ENCODE data around the gene UGT3A1.
"Not testable (repeated sequence)": the region's sequence is repeated elsewhere in the genome, so short reads cannot be mapped to it uniquely, and the experiment has no call there.

Gene UGT3A1, protein sequence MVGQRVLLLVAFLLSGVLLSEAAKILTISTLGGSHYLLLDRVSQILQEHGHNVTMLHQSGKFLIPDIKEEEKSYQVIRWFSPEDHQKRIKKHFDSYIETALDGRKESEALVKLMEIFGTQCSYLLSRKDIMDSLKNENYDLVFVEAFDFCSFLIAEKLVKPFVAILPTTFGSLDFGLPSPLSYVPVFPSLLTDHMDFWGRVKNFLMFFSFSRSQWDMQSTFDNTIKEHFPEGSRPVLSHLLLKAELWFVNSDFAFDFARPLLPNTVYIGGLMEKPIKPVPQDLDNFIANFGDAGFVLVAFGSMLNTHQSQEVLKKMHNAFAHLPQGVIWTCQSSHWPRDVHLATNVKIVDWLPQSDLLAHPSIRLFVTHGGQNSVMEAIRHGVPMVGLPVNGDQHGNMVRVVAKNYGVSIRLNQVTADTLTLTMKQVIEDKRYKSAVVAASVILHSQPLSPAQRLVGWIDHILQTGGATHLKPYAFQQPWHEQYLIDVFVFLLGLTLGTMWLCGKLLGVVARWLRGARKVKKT

DNA sequence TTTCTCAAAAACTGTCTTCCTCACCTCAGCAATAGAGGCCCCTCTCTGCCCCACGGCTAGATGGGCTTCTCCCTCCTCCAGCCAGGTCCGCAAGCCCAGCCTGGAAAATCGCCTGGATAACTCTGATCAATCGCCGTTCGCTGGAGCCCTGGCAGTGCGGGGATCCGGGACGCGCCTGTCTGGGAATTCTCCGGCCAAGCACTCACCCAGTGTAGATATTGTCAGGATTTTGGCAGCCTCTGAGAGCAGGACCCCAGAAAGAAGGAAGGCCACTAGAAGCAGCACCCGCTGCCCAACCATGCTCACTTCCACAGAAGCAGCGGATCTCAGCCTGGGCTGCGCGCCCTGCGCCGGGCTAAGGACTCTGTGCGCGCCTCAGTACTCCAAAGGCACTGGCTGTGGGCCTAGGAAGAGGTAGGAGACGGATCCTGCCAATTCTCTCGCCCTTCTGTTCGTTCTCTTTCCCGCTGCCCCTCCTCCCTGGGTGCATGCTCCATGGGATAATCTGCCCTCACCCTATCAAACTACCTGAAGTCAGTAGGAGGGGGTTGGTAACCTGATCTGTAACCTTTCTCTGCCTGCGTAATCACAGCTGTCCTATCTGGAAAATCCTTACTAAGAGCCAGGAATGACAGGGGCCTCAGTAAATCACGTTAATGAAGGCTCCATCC, at the start of gene UGT3A1:
UGT3A1 (minus strand) TSS at position 450 of the 671 bp plus-strand sequence; CDS start at position 300, 150 bp downstream.
- DNase-seq (ENCODE audit: low read depth): no peak

DNA sequence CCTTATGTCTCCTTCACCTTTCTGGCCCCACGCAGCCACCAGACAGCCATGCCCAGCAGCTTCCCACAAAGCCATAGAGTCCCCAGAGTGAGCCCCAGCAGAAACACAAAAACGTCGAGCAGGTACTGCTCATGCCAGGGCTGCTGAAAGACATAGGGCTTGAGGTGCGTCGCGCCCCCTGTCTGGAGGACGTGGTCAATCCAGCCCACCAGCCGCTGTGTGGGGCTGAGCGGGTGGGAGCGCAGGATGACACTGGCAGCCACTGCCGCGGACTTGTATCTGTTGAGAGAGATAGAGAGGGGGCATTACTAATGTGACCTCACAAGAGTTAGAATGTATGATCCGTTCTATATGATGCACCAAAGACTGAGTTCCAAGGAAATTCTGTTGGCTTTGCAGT, 44.5 kb upstream of the UGT3A1 start:
- no peak for DNase-seq (ENCODE audit: low read depth)

DNA sequence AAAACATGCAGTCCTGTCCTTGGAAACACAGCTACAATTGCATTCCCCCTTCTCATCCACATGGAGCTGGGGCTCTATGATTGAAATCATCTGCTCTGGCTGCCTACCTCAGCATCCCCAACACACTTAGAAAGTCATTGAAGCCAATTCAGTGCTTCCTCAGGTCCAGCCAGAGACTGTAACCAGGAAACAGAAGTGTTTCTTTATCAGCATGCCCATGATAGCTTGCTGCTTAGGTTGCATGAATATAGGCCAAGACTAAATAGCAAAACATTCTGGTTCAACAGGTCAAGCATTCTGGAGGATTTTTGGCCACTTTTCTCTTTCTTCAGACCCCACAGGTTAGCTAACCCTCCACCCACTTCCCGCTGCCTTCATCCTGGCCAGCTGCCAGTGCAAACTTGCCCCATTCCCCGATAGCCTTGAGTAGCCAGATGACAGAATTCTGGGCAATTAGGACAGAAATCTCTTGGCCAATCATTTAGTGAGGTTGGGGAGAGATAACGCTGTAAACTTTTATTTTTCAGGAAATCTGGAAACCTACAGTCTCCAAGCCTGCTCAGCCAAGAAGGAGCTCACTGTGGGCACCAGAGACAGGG, 43.4 kb upstream of the UGT3A1 start:
- DNase-seq (ENCODE audit: low read depth): not testable (repeated sequence)

DNA sequence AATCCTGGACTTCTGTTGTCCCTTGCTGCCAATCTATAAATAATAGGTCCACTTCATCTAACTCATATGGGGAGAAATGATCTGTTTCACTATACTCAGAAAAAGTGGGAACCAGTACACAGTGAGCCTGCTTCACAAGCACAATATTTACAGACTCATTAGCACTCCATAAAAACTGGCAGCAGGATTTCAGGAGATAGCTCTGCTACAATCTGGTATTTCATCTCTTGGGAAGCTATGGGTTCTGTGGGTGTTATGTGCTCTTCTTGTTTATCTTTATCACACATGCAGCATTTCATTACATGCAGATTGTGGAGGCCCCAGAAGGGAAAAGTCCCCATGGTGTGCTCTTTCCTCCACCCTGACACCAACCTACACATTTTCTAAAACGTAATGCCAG, 42.3 kb upstream of the UGT3A1 start:
- DNase-seq (ENCODE audit: low read depth): no peak

DNA sequence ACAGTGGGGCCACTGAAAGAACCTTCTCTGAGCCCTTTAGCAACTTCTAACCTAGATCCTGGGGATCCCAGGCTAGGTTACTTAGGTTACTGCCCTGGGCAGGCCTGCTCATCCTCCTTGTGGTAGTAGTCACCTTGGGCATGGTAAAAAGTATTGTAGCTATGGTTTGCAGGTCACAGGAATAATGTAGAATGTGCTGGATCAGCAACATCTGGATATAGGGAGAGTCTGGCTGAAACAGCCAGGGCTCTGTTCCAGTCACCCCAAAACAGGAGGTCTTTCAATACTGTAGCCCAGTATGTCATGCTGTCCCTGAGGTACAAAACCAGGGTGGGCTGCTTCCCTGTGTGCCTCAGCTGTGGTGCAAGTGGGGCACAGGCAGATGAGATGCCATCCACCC, 41.9 kb upstream of the UGT3A1 start:
- DNase-seq (ENCODE audit: low read depth): no peak

DNA sequence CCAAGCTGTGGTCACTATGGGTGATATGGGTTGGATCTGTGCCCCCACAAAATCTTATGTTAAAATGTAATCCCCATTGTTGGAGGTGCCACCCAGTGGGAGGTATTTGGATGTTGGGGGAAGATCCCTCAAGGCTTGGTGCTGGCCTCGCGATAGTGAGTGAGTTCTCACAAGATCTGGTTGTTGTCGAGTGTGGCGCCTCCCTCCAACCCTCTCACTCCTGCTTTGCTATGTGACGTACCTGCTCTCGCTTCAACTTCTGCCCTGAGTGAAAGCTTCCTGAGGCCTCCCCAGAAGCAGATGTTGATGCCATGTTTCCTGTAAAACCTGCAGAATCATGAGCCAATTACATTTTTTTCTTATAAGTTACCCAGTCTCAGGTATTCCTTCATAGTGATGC, 40.0 kb upstream of the UGT3A1 start:
- no peak for DNase-seq (ENCODE audit: low read depth)

DNA sequence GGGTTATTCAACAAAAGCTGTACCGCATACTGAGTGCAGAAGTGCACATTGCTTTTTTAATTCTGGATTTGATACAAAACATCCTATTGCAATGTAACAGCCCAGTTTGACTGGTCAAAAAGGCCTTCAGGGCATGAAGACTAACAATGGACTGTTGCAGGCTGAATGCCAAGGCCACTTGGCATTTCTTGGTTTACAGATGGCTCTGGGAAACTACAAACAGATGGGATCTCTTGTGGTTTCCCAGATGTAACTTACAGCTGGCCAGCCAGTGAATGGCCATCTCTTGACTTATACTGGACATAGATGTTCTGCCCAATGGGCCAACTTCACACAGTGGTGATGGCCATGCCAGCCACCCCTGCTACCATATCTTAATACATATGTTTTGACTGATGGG, 38.7 kb upstream of the UGT3A1 start:
- no peak for DNase-seq (ENCODE audit: low read depth)

DNA sequence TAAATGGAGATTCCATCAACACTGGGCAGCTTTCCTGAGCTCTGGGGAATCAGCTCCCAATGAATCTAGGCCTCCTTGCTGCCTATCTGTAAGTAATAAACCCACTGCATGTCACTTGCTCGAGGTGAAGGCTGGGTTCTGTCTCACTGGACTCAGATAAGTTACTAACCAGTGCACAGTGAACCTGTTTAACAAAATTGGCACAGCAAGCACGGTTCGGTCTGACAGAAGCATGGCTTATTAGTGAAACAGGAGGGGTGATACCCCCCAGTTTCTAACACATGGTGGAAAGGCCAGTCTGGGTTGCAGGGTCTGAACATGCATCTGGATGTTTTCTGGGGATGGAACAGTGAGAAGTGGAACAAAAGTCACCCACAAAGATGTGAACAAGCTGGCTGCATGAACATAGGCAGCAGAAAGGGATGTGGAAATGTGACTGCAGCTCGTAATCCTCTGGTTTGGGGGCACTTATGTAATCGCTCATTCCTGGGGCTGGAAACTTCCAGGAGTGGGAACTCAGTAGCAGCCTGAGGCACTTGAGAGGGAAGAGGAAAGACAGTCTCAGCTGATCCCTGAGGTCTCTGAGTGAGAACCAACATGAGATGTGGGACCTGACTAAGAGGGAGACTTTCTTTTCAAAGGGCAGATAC, 37.8 kb upstream of the UGT3A1 start:
- DNase-seq (ENCODE audit: low read depth): no peak

DNA sequence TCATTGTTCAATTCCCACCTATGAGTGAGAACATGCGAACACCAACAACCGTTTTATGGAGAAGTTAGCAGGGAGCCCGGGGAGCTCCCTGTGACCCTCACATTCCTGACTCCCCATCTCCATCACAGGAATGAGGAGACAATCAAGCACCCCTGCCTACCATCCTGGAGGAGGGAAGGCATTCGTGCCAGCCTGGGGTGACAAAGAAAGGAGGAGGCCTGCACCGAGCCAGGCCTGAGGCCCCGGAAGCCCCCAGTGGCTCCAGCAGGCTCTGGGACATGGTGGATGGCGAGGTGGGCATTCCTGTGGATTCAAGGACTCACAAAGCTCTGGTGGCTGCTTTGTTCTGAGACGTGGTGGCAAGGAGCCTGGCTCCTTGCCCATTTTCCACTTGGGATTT, 36.5 kb upstream of the UGT3A1 start:
- DNase-seq (ENCODE audit: low read depth): no peak

DNA sequence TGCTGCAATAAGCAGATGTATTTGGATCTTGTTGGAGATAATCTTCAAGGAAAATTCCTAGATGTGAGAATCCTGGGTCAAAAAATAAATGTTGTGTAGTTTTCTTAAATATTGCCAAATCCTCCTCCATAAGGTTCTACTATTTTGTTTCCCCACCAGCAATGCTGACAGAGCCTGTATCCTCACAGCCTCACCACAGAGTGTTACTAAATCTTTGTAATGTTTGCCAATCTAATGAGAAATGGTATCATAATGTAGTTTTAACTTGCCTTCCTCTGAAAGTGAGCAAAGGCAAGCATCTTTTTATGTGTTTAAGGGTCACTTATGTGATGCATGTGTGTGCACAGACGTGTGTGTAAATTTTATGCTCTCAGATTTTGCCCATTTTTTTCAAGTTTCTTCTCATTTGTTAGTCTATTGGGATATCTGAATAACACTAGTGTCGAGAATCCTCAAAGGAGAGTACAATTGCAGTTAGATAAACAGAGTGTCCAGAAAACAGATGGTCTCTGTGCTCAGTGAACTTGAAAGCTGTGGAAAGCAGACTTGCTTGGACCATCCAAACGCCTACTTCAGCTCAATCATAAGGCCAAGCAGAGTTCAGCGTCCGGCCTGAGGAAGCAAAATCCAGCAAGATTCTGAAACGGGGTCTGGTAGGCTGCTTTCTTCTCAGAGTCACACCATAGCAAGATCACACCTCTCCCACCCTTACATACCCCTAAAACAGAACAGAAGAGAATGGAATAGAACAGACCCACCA, 35.7 kb upstream of the UGT3A1 start:
- DNase-seq (ENCODE audit: low read depth): no peak

DNA sequence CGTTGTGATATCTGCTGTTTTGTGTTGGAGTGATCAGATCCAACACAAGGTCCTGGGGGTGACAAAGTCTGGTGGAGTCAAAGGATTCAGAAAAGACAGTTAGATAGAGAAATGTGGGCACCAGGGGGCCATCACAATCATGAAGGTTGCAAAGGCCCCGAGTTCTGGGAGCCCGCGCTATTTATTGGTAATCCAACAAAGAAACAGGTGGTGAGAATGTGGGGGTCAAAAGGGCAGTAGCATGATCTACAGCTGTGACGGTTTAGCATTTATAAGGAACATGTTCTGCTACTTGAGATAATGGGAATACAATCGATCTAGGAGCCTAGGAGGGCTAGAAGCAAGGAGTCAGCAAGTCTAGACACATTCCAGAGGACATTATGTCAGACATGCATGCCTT, 31.1 kb upstream of the UGT3A1 start:
- not testable (repeated sequence) for DNase-seq (ENCODE audit: low read depth)

DNA sequence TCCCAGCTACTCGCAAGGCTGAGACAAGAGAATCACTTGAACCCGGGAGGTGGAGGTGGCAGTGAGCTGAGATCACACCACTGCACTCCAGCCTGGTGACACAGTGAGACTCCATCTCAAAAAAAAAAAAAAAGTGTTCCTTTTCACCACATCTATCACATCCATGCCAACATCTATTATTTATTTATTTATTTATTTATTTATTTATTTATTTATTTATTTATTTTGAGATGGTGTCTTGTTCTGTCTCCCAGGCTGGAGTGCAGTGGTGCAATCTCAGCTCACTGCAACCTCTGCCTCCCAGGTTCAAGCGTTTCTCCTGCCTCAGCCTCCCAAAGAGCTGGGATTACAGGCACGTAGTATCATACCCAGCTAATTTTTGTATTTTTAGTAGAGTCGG, 28.4 kb upstream of the UGT3A1 start:
- not testable (repeated sequence) for DNase-seq (ENCODE audit: low read depth)

DNA sequence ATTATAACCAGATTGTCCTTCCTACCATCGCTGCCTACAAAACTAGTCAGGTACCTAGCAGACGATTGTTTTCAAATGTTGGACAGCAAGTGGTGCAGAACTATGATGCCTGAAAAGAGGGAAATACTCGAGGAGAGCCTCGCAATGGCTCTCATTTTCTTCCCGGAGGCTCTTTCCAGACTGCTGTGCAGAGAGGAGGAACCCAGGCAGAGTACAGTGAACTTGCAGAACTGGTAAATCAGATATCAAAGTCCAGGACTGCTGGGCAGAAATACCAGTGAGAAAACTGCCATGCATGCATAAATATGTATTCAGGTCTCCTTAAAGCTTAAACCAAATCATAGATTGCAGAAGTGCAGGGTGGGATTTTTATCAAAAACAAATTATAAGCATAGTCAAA, 26.4 kb upstream of the UGT3A1 start:
- DNase-seq (ENCODE audit: low read depth): no peak

DNA sequence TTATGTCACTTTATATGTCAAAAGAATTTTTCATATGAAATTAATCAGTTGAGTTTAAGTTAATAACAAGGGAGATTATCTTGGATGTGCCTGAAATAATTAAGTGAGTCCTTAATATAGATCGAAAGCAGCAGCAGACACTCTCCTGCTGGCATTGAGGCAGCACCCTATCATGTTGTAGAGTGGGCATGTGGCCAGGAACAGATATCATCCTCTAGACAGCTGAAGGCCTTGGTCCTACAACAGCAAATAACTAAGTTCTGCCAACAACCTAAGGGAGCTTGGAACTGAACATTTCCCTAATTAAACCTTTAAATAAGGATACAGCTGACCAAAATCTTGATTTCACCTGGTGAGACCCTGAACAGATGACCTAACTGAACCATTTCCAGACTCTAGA, 25.8 kb upstream of the UGT3A1 start:
- no peak for DNase-seq (ENCODE audit: low read depth)

DNA sequence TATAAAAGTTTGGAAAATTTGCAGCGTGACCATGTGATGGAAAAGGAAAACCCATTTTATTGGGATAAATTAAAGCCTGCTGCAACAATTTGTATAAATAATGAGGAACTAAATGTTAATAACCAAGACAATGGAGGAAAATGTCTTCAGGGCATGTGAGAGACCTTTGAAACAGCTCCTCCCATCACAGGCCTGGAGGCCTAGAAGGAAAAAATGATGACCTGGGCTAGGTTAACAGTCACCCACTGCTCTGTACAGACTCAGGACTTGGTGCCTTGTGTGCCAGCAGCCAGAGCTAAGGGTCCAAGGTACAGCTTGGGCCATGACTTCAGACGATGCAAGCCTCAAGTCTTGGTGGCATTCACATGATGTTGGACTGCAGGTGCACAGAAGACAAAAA, 22.0 kb upstream of the UGT3A1 start:
- DNase-seq (ENCODE audit: low read depth): no peak

DNA sequence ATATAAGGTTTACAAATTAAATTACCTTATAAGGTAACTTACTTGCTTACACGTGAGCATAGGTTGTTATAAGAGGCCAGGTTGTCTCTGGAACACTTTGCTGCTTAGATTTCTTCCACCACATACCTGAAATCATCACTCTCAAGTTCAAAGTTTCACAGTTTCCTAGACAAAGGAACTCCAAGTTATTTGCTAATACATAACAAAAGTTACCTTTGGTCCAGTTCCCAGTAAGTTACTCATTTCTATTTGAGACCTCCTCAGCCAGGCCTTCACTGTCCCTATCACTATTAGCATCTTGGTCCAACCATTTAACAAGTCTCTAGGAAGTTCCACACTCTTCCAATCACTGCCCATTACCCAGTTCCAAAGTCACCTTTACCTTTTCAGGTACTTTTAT, 18.5 kb upstream of the UGT3A1 start:
- DNase-seq (ENCODE audit: low read depth): no peak

DNA sequence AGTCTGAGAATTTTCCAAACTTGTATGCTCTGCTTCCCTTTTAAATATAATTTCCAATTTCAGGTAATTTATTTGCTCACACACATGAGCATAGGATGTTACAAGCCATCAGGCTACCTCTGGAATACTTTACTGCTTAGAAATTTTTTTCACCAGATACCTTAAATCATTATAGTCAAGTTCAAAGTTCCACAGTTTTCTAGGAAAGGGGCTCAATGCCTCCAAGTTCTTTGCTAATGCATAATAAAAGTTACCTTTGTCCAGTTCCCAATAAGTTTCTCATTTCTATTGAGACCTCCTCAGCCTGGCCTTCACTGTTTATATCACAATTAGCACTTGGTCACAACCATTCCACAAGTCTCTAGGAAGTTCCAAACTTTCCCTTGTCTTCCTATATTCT, 16.2 kb upstream of the UGT3A1 start:
- no peak for DNase-seq (ENCODE audit: low read depth)

DNA sequence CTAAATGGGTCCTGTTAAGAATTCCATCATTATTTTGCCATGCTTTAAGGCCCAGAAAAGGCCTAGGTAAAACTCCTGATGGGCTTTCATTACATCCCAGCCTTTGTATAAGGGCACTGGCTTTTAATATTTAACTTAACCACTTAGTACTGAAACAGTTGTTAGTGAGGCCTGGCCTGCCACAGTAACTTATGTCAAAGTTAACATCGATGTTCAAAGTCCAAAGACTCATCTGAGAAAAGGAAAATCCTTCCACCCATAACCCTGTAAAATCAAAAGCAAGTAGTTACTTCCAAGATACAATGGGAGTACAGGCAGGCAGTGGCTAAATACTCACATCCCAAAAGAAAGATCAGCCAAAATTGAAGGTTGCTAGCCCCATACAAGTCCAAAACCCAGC, 15.0 kb upstream of the UGT3A1 start:
- DNase-seq (ENCODE audit: low read depth): no peak

DNA sequence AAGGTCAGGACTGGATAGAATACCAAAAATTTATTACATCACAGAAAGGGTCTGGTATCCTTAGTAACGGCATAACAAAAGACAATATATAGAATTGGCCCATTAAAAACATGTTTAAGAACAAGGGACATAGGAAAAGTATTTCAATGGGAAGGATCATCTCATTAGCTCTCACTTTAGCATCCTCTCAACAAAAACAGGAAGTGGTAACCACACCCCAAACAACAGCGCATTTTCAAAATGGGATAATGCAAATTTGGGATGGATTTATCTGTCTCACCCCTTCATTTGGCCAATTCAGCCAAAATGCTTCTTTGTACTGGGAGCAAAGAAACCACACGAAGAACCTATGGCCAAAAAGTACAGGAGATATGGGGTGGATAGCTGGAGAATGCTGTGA, 9.8 kb upstream of the UGT3A1 start:
- DNase-seq (ENCODE audit: low read depth): no peak

DNA sequence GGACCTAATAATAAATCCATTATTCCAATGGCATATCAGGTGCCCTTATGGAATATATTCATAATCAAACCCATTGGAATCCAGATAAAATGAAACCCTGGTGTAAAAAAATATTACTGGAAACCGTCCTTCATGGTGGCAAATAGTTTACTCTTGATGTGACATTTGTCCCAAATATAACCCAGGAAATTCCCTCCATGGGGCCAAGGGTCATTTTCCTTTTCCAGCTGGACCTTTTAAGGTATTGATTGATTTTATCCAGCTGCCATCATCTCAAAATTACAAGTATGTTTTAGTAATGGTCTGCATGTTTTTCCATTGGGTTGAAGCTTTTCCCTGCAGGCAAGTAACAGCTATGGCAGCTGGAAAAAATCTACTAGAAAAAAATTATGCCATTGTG, 8.4 kb upstream of the UGT3A1 start:
- no peak for DNase-seq (ENCODE audit: low read depth)

DNA sequence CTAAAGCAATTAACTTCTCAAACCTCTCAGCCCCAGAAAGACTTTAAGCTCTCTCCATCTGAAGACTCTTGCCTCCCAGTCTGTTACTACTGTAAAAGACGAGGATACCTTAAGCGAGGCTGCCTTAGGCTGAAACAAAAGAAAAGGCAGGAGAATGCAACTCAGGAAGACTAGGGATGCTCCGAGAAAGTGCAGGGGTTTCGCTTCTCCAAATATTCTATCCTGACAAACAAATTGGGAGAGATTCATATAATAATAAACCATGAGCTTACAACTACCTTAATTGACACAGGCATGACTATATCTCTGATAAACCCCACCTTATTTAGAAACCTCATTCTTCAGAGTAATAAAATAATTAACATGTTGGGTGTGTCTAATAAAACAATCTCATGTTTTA, 4.9 kb upstream of the UGT3A1 start:
- DNase-seq (ENCODE audit: low read depth): no peak

DNA sequence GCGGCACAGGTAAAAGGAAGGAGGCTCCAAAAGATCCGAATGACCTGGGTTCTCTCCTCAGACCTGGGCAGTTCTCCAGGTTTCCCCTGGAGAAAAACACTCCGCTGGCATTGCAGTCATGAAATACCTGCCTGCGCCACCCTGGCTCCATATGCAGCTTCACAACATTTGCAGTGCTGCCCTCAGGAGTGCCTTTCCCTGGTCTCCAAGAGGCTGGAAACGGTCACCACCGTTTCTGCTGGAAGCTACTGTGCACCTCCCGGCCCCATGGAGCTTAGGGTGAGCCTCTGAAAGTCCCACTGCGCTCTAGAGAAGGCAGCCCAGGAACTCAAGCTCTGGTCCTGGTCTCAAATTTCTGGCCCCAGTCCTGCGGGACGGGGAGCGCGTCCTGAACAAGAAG, 670 bp downstream of the UGT3A1 start:
- no peak for DNase-seq (ENCODE audit: low read depth)
